PC-3 (cell line): ENCODE data around the gene DHFR.

Experiments used
- EZH2 ChIP-seq: fragments of 300-600 bp; sonication (generic); IDR thresholded peaks from one replicate; pipeline ENCODE4 v1.6.1; 2017; ENCODE audit warnings: antibody characterized with exemption, mild to moderate bottlenecking, low read length; ENCODE audit not compliant: unreplicated experiment
- EZH2phosphoT487 ChIP-seq: fragments of 300-600 bp; sonication (generic); IDR thresholded peaks from 2 replicates; pipeline ENCODE4 v1.6.1; 2018; ENCODE audit warnings: mild to moderate bottlenecking, antibody characterized with exemption, low read length, borderline replicate concordance
- TF ChIP-seq, protein P1 (sequence below): fragments of 300-600 bp; sonication (generic); conservative IDR thresholded peaks from 2 replicates; pipeline ENCODE4 v1.5.1; 2017; ENCODE audit warnings: antibody characterized with exemption, low read depth, mild to moderate bottlenecking, low read length

DNA sequence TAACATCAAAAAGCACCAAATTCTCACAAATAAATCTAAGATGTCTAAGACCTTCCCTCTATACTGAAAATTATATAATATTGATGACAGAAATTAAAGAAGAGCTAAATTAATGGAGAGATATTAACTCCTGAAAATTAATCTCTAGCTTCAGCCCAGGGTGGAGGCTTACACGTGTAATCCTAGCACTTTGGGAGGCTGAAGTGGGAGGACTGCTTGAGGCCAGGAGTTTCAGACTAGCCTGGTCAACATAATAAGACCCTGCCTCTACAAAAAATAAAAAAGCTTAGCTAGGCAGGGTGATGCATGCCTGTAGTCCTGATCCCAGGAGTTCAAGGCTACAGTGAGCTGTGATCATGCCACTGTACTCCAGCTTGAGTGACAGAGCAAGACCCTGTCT, 45.1 kb downstream of the DHFR start:
- TF ChIP-seq, protein P1, sequence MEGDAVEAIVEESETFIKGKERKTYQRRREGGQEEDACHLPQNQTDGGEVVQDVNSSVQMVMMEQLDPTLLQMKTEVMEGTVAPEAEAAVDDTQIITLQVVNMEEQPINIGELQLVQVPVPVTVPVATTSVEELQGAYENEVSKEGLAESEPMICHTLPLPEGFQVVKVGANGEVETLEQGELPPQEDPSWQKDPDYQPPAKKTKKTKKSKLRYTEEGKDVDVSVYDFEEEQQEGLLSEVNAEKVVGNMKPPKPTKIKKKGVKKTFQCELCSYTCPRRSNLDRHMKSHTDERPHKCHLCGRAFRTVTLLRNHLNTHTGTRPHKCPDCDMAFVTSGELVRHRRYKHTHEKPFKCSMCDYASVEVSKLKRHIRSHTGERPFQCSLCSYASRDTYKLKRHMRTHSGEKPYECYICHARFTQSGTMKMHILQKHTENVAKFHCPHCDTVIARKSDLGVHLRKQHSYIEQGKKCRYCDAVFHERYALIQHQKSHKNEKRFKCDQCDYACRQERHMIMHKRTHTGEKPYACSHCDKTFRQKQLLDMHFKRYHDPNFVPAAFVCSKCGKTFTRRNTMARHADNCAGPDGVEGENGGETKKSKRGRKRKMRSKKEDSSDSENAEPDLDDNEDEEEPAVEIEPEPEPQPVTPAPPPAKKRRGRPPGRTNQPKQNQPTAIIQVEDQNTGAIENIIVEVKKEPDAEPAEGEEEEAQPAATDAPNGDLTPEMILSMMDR, result no peak
- TF ChIP-seq EZH2, result no peak
- no peak for TF ChIP-seq EZH2phosphoT487
